NCI-H146 treated with DMSO at 0.1 percent for 48 hours (cell line): ENCODE measurements around the gene RNF208.

ENCODE experiments used
- DNase-seq: peaks from one replicate; lab custom pipeline; 2025; ENCODE audit not compliant: unreplicated experiment; lab: John Stamatoyannopoulos, UW

RNF208 gene

GRCh38 chr9:137193771-137194170 lies 28.3 kb downstream of the RNF208 start:
- DNase-seq, result no peak

DNA sequence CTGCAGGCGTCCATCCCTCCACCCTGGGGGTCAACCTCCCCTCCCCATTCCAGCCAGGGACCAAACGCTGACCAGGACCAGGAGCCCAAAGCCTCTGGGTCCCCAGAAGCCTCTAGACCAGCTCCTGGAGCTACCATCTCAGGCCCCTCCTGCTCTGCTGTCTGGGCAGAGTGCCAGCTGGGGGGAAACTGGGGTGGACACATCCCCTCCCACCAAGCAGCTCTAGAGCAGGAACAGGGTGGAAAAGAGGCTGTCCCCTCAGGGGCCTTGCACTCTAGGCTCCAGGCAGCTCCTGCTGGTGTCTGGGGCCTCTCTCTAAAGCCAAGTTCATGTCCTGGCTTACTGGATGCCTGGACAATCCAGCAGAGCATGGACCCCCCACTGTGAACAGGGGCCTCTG lies 29.2 kb downstream of the RNF208 start:
- no peak for DNase-seq

DNA sequence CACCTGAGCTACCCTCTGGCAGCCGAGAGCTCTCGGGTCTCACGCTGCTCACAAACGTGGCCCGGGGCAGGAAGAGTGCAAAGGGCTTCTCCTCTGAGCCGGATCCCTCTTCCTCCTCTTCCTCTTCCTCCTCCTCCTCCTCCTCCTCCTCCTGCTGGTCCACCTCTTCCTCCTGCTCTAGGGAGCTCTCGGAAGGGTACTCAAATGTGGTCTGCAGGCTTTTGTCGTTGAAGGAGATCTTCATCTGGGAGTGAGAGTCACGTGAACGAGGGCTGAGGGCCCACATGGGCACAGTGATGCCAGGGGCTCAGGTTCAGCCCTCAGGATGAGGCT lies 29.6 kb downstream of the RNF208 start:
- no peak for DNase-seq

DNA sequence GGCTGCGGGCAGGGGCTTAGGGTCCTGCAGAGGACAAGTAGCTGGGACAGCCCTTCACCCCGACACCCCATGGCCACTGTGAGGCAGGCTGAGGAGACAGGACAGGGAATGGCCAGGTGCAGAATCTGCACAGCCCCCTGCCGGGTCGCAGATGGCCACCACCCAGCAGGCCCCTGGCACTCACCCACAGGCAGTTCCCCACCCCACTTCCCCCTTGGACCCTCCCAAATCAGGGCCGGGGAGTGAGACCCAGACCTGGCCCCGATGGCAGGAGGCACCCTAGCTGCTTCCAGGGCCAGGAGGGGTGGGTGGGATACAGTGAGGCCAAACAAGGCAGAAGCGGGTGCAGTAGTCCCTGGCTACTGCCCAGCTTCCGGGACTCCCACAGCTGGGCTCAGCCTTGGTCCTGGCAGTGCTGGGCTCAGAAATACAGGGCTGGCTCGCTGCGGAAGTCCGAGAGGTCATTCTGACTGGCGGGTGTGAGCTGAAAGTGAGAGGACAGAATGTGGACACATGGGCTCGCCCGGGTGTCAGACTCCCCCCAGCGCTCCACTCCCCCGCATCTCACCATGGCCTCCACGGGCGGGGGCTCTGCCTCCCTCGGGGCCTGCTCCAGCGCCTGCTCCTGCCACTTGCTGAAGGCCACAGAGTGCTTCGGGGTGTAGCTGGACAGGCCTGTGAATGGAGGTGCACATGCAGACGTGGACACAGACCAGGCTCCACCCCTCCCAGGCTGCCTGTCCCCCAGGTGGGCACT lies 30.2 kb downstream of the RNF208 start:
- no peak for DNase-seq

DNA sequence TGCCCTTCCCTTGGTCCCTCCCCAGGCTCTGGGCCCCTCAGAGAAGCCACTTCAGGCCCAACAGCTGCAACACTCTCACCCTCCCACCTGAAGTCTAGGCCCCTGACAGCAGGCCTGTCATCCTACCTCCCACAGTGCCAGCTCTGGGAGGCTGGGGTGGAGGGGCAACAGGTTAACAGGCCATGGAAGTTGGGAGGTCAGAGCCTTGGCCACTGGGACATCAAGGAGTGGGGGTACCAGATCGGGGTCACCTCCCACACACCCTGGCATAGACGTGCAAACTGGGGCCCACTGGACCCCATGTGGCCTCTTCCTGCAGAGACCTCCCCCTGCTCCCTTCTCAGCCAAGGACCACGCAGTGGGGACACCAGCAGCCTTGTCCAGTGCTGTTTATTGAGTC lies 30.8 kb downstream of the RNF208 start:
- DNase-seq, result no peak

- DNase-seq, result no peak
Observed at GRCh38 chr9:137190315-137190856, 31.7 kb downstream of the RNF208 start.

GRCh38 chr9:137189297-137190295 lies 32.4 kb downstream of the RNF208 start:
- no peak for DNase-seq

DNA sequence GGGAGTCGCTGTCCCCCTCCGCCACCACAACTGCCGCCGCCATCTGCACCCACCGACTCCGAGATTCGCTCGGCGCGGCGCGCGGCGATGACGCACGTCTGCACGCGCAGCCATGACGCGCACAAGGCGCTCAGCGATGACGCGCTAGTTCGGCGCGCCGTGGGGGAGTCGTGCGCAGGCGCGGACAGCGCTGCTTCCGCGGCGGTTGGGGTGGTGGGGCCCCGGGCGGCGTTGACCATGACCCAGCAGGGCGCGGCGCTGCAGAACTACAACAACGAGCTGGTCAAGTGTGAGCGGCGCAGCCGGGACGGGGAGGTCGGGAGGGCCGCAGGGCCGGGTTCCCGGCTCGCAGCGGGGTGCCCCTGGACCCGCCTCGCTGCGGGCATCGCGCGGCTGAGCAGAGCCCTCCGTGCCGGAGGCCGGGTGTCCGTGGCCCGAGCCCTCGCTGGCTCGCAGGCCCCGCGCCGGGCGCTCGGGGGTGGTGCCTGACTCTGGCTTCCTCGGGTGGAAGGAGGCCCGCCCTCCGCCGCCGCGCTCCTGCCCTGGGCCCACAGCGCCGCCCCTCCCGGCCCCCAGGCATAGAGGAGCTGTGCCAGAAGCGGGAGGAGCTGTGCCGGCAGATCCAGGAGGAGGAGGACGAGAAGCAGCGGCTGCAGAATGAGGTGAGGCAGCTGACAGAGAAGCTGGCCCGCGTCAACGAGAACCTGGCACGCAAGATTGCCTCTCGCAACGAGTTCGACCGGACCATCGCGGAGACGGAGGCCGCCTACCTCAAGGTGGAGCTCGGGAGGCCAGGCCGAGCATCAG lies 33.3 kb downstream of the RNF208 start, which contains the start of the genes ANAPC2 and SSNA1:
ANAPC2 (minus strand) TSS at position 71 of the 807 bp plus-strand sequence; CDS start at position 43, 28 bp downstream.
SSNA1 (plus strand) TSS at position 187 of the 807 bp plus-strand sequence; CDS start at position 238, 51 bp downstream.
- peak; percentile 42 for DNase-seq

DNA sequence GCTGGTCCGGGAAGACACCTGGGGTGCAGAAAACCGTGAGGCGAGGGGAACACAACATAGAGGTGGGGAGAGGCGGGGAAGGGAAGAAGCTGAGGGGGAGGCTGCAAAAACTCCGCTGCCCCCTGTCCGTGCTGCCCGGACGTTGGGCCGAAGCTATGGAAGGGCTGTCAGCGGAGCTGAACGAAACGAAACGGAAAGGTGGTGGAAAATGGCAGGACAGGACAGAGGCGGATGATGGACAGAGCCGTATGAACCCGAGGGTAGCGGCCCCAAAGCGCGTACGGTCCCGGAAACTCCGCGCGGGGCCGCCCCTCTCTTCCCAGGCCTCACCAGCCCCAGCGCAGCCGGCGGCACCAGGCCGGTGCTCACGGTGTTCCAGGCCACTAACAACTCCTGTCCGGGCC lies 34.0 kb downstream of the RNF208 start:
- DNase-seq, result no peak

DNA sequence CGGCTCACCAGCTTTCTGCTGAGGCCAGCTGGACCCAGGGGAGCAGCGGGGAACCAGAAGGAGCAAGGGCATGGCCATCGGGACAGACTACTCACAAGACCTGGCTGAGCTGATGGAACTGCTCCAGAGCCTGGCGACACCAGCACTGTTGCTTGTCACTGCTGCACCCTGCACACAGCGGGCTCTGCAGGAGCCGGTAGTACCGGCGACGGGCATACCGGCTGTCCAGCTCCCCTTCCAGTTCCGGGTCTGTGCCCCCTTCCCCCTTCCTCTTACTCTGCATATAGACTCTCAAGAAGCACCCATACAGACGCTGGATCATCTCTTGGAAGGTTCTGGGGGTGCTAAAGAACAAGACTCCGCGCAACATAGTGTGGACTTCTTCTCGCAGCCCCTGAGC lies 34.7 kb downstream of the RNF208 start:
- no peak for DNase-seq

- DNase-seq, result no peak
Observed at GRCh38 chr9:137186385-137186784, 35.7 kb downstream of the RNF208 start.

DNA sequence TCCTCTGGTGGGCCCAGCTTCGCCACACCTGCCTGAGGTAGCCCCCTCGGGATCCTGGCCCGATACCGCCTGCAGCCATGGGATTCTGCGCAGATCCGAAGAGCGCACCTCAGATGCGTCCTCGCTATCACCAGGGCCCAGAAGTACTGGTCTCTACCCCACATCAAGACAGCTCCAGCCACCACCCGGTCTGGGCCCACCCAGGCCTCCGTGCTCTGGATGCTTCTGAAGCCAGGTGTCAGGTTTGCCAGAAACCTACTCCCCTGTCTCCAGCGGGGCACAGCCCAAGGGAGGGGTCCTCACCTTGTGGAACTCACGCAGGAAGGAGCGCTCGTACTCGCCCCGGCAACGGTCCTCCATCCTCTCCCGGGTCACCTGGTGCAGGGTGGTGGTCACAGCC lies 36.1 kb downstream of the RNF208 start:
- no peak for DNase-seq

GRCh38 chr9:137184881-137185660 lies 37.0 kb downstream of the RNF208 start:
- DNase-seq, result no peak

DNA sequence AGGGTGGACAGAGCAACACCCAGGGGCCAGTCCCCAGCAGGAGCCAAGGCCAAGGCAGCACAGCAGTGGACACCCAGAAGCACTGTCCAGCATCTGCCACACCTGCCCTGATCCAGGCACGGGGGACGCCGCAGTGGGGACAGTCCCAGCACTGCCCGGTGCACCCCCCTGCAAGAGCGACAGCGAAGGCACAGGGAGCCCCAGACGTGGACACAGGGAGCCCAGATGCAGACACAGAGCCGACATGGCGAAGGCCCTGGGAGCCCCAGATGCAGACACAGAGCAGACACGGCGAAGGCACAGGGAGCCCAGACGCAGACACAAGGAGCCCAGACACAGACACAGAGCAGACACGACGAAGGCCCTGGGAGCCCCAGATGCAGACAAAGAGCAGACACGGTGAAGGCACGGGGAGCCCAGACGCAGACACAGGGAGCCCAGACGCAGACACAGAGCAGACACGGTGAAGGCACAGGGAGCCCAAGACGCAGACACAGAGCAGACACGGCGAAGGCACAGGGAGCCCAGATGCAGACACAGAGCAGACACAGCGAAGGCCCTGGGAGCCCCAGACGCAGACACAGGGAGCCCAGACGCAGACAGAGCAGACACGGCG lies 38.0 kb downstream of the RNF208 start:
- no peak for DNase-seq

DNA sequence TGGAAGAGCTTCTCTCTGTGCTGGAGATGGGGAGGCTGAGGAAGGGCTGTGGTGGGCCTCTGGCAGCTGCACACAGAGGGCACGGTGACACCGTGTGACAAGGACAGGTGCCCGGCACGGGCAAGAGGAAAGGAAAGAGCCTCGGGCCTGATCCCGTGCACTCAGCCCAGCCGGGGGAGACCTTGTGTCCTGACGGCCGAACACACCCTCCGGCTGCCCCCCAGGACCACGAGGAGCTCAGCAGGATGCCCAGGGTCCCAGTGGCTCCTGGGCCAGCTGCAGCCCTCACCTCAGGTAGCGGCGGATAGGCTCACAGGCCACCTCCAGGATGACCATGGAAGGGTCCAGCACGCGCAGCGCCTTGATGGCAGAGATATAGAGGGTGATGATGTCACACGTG lies 39.2 kb downstream of the RNF208 start:
- no peak for DNase-seq

- no peak for DNase-seq
Observed at GRCh38 chr9:137181680-137182079, 40.4 kb downstream of the RNF208 start.

GRCh38 chr9:137180491-137180890 lies 41.5 kb downstream of the RNF208 start:
- DNase-seq, result no peak

- no peak for DNase-seq
Observed at GRCh38 chr9:137179761-137180160, 42.3 kb downstream of the RNF208 start.

DNA sequence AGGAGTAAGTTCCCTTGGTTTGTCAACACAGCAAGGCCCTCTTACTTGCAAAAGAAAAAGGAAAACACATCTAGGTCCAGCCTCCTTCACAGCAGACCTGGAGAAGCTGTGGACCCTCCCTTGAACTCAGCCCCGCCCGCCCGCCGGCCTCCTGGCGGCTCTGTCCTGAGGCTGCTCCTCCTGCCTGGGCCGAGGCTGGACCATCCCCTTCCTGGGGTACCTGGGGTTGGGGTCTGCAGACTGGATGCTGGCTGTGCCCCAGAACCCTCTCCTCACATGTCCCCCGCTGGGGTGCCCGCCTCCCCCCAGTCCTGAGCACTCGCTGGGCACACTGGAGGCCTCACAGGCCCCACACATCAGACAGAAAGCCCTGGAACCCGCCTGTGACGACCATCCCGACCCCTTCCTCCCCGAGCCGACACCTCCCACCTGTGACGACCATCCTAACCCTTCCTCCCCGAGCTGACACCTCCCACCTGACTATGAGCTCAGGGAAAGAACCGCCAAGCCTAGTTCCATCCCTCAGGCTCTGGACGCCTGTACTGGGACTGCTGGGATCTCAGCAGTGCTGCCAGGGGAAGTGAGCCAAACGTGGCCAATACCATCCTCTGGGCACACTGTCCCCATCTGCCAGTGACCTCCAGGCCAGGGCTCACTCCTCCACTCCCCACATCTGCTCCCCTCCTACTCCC lies 43.0 kb downstream of the RNF208 start:
- no peak for DNase-seq
